HG03280 (cell line): ENCODE data around the gene SUN5.

Experiments
- ATAC-seq: cut with Tn5 transposase; IDR thresholded peaks from one replicate; pipeline ENCODE4 v1.9.1; 2021; ENCODE audit warnings: mild to moderate bottlenecking, moderate library complexity; ENCODE audit not compliant: unreplicated experiment

Gene SUN5

GRCh38 chr20:33014336-33015113, 10.3 kb upstream of the SUN5 start:
- ATAC-seq, result no peak

GRCh38 chr20:33013701-33014326, 9.6 kb upstream of the SUN5 start:
- no peak for ATAC-seq

GRCh38 chr20:33012327-33013189, 8.3 kb upstream of the SUN5 start:
- no peak for ATAC-seq

- no peak for ATAC-seq
Observed at GRCh38 chr20:33010674-33011449, 6.6 kb upstream of the SUN5 start.

GRCh38 chr20:33010133-33010504, 5.9 kb upstream of the SUN5 start:
- ATAC-seq, result no peak

- ATAC-seq, result no peak
Observed at GRCh38 chr20:33009214-33010132, 5.2 kb upstream of the SUN5 start.

GRCh38 chr20:33008336-33009213, 4.3 kb upstream of the SUN5 start:
- ATAC-seq, result no peak

GRCh38 chr20:33007376-33008335, 3.4 kb upstream of the SUN5 start, which contains the start of gene BPIFB2:
BPIFB2 (plus strand) TSS chr20:33007704; CDS start chr20:33008575, 871 bp downstream.
- no peak for ATAC-seq

- no peak for ATAC-seq
Observed at GRCh38 chr20:33006776-33007375, 2.6 kb upstream of the SUN5 start.

GRCh38 chr20:33005908-33006775, 1.9 kb upstream of the SUN5 start:
- ATAC-seq, result no peak

GRCh38 chr20:33005132-33005566, 916 bp upstream of the SUN5 start:
- no peak for ATAC-seq

GRCh38 chr20:33002087-33002808, 2.0 kb downstream of the SUN5 start:
- no peak for ATAC-seq

- no peak for ATAC-seq
Observed at GRCh38 chr20:33000802-33001466, 3.3 kb downstream of the SUN5 start.

GRCh38 chr20:32999603-33000250, 4.5 kb downstream of the SUN5 start:
- no peak for ATAC-seq
